WTC11 (cell line): ENCODE results near the gene TEX19. TPM values are rescaled to one million over a fixed set of nuclear protein-coding genes. Genes with fewer than 3 reads are reported as not detected.

Experiments
- ATAC-seq: fragments of 200-7000 bp; cut with Tn5 transposase; 2 replicates; pipeline ENCODE4 v1.10.0; 2021; ENCODE audit warnings: mild to moderate bottlenecking, moderate library complexity
- CTCF ChIA-PET: fragments of 300-600 bp; sonication (Branson Sonifier 250); formaldehyde crosslinking; loops from one replicate; lab custom pipeline; 2021; ENCODE audit warnings: antibody characterized with exemption; lab: Charles Lee
- POLR2A ChIA-PET: fragments of 350-600 bp; sonication (Branson Sonifier 250); formaldehyde crosslinking; loops from one replicate; lab custom pipeline; 2021; ENCODE audit warnings: antibody characterized with exemption; lab: Charles Lee
- DNase-seq: peaks from one replicate; pipeline ENCODE4 v3.0.0; 2021; ENCODE audit warnings: low spot score
- H3K27ac Mint-ChIP-seq: 2 replicates; pipeline ENCODE4 v1.8.0; 2021; ENCODE audit warnings: mixed read lengths
- H3K27me3 Mint-ChIP-seq: 2 replicates; pipeline ENCODE4 v1.8.0; 2021; ENCODE audit warnings: low read depth, mild to moderate bottlenecking, moderate library complexity, mixed read lengths
- H3K36me3 Mint-ChIP-seq: 2 replicates; pipeline ENCODE4 v1.8.0; 2021; ENCODE audit warnings: mixed read lengths
- H3K4me1 Mint-ChIP-seq: 2 replicates; pipeline ENCODE4 v1.8.0; 2022; ENCODE audit warnings: mixed read lengths
- H3K4me3 Mint-ChIP-seq: 2 replicates; pipeline ENCODE4 v1.8.0; 2021; ENCODE audit warnings: mild to moderate bottlenecking, moderate library complexity, mixed read lengths
- H3K9me3 Mint-ChIP-seq: 2 replicates; pipeline ENCODE4 v1.8.0; 2021; ENCODE audit warnings: mixed read lengths
- ATF1 ChIP-seq: sonication (generic); formaldehyde crosslinking; IDR thresholded peaks from 2 replicates; pipeline ENCODE4 v1.8.1; 2023; ENCODE audit warnings: mild to moderate bottlenecking, moderate library complexity, missing genetic modification reagents
- HMGA2 ChIP-seq: fragments of 250-450 bp; sonication (Bioruptor Pico); IDR thresholded peaks from 2 replicates; pipeline ENCODE4 v1.4.0; 2021; ENCODE audit warnings: mild to moderate bottlenecking, moderate library complexity
- MYBL2 ChIP-seq: sonication (generic); formaldehyde crosslinking; IDR thresholded peaks from 2 replicates; pipeline ENCODE4 v1.8.1; 2023; ENCODE audit warnings: mild to moderate bottlenecking, moderate library complexity, missing genetic modification reagents
- NFE2L1 ChIP-seq: sonication (generic); formaldehyde crosslinking; IDR thresholded peaks from 2 replicates; pipeline ENCODE4 v1.8.1; 2023; ENCODE audit warnings: missing genetic modification reagents
- NR2C2 ChIP-seq: sonication (generic); formaldehyde crosslinking; IDR thresholded peaks from 2 replicates; pipeline ENCODE4 v1.8.0; 2022; ENCODE audit warnings: mild to moderate bottlenecking, missing genetic modification reagents
- NR3C1 ChIP-seq: sonication (generic); formaldehyde crosslinking; conservative IDR thresholded peaks from 2 replicates; pipeline ENCODE4 v1.8.1; 2023; ENCODE audit warnings: low read depth, mild to moderate bottlenecking, missing genetic modification reagents
- SMAD3 ChIP-seq: sonication (generic); formaldehyde crosslinking; IDR thresholded peaks from 2 replicates; pipeline ENCODE4 v1.8.0; 2022; ENCODE audit warnings: missing genetic modification reagents, mild to moderate bottlenecking, borderline replicate concordance
- TCF7 ChIP-seq: sonication (generic); formaldehyde crosslinking; IDR thresholded peaks from 2 replicates; pipeline ENCODE4 v1.8.0; 2022; ENCODE audit warnings: mild to moderate bottlenecking, low read depth, missing genetic modification reagents, moderate library complexity
- ZNF232 ChIP-seq: sonication (generic); formaldehyde crosslinking; IDR thresholded peaks from 2 replicates; pipeline ENCODE4 v1.8.0; 2022; ENCODE audit warnings: mild to moderate bottlenecking, missing genetic modification reagents
- ZNF317 ChIP-seq: sonication (generic); formaldehyde crosslinking; IDR thresholded peaks from 2 replicates; pipeline ENCODE4 v1.8.1; 2023; ENCODE audit warnings: low read depth, mild to moderate bottlenecking, moderate library complexity, missing genetic modification reagents, borderline replicate concordance
- ZNF423 ChIP-seq: fragments of 250-450 bp; sonication (Bioruptor Pico); IDR thresholded peaks from 2 replicates; pipeline ENCODE4 v2.1.2; 2022; ENCODE audit warnings: mild to moderate bottlenecking, moderate library complexity
- total RNA-seq: library from RNA; stranded (reverse); gene quantifications from 3 replicates; pipeline ENCODE4 v1.2.3, GENCODE V29; 2021
- TF ChIP-seq, protein P1 (sequence below): sonication (generic); formaldehyde crosslinking; conservative IDR thresholded peaks from 2 replicates; pipeline ENCODE4 v1.8.1; 2023; ENCODE audit warnings: mild to moderate bottlenecking, low read depth, missing genetic modification reagents, moderate library complexity
- TF ChIP-seq, protein P2 (sequence below): fragments of 250-450 bp; sonication (Bioruptor Pico); conservative IDR thresholded peaks from 2 replicates; pipeline ENCODE4 v1.9.0; 2021; ENCODE audit warnings: mild to moderate bottlenecking
- TF ChIP-seq, protein P3 (sequence below): sonication (generic); formaldehyde crosslinking; IDR thresholded peaks from 2 replicates; pipeline ENCODE4 v1.8.1; 2022; ENCODE audit warnings: mild to moderate bottlenecking, missing genetic modification reagents, moderate library complexity, borderline replicate concordance
- TF ChIP-seq, protein P4 (sequence below): sonication (generic); formaldehyde crosslinking; IDR thresholded peaks from 2 replicates; pipeline ENCODE4 v1.8.0; 2023; ENCODE audit warnings: missing genetic modification reagents
- TF ChIP-seq, protein P5 (sequence below): sonication (generic); formaldehyde crosslinking; IDR thresholded peaks from 2 replicates; pipeline ENCODE4 v1.8.1; 2022; ENCODE audit warnings: mild to moderate bottlenecking, moderate library complexity, missing genetic modification reagents

Gene TEX19
- total RNA-seq, 1 experiment from 2014 or later: 1.4 TPM

DNA sequence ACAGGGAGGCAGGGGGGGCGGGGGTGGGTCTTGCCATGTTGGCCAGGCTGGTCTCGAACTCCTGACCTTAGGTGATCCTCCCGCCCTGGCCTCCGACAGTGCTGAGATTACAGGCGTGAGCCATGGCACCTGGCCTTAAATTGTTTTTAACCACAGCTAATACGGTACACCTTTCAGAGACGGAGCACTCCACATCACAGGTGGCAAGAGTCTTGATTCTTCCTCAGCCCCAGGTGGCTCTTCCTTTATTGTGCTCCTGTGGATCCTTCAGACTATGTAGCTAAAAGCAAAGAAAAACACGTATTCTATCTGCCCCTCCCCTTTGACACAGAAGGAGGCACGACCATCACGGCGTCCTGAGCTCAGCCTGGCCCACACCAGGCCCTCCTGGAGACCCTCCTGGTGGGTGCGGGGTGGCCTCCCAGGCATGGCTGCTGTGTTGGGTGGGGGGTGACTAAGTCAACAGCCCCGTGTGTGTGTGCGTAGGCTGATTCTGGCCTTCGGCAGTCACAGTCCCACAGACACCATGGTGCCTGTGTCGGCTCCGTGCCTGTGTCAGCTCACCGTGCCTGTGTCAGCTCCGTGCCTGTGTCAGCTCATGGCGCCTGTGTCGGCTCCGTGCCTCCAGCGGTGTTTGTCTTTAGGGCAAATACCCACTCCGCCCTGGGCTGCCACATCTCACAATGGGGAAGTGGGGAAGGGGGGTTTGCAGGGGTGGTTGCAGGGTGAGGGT is 14.7 kb upstream of the TEX19 start:
- H3K27ac Mint-ChIP-seq: no peak overlapping the region
- ATAC-seq (no peak), DNase-seq (no peak)
- ChIA-PET POLR2A (no interaction called here), CTCF (interaction anchor here (0.7 to 1.3 kb wide), 4 partner anchors 13 to 80 kb away, joined by 3 to 7 read pairs (median 6); partner anchors contain the start of gene UTS2R)
- no peak overlapping the region for H3K4me3 Mint-ChIP-seq
- peaks cover 7% of the 10 kb centered on the region for H3K9me3 Mint-ChIP-seq
- TF ChIP-seq TCF7 (no peak), NFE2L1 (CRISPR knock-in tag) (no peak)
- TF ChIP-seq, protein P1, sequence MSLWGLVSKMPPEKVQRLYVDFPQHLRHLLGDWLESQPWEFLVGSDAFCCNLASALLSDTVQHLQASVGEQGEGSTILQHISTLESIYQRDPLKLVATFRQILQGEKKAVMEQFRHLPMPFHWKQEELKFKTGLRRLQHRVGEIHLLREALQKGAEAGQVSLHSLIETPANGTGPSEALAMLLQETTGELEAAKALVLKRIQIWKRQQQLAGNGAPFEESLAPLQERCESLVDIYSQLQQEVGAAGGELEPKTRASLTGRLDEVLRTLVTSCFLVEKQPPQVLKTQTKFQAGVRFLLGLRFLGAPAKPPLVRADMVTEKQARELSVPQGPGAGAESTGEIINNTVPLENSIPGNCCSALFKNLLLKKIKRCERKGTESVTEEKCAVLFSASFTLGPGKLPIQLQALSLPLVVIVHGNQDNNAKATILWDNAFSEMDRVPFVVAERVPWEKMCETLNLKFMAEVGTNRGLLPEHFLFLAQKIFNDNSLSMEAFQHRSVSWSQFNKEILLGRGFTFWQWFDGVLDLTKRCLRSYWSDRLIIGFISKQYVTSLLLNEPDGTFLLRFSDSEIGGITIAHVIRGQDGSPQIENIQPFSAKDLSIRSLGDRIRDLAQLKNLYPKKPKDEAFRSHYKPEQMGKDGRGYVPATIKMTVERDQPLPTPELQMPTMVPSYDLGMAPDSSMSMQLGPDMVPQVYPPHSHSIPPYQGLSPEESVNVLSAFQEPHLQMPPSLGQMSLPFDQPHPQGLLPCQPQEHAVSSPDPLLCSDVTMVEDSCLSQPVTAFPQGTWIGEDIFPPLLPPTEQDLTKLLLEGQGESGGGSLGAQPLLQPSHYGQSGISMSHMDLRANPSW (CRISPR knock-in tag): no peak
- TF ChIP-seq, all 79 proteins: peak for 0
- Mint-ChIP-seq H3K36me3 (peaks cover 7% of the 10 kb centered on the region), H3K27me3 (peaks cover 20% of the 10 kb centered on the region), H3K4me1 (peaks cover under 1% of the 10 kb centered on the region; the same call in 1 of the 2 replicates)

DNA sequence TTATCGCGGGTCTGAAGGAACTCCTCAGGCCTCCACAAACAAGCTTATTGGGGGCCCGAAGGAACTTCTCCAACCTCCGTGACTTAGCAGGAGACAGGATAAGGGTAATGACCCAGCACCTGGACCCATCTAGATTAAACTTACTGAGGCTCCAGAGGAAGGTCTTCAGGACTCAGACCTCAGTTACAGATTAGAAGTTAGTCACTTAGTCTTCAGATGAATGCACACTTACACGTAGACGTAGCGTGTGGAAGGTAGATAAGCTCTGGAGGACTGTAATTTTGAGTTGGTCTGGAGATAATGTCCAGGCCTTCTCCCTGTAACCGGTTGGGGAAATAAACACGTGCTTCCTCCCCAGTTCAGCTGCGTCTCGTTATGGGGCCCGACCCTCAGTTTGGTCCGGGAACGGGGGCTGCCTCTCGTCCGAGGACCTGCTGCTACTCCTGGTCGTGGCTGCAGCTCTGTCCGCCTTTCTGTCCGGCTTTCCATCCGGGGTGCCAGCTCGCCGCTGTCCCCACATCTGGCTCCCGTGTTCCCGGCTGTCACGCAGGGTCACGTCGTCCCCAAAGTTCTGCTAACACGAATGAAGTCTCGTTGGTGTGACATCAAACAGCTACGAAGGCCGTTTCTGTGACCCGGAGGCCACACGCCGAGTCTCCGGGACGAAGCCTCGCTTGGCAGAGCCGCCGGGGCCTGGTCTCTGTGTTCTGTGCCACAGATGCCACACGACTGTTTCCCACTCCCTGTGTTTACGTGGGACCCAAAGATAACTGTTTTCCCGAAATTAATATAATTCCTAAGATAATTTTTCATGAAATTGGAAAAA is 13.7 kb upstream of the TEX19 start:
- CTCF ChIA-PET: interaction anchor here (1.4 kb wide), 1 partner anchor 44 kb away, joined by 3 read pairs; no protein-coding TSS in a partner anchor
- no peak overlapping the region for H3K27ac Mint-ChIP-seq
- DNase-seq (no peak), ATAC-seq (no peak)
- POLR2A ChIA-PET: interaction anchor here (0.9 kb wide), 1 partner anchor 11 kb away, joined by 3 read pairs; no protein-coding TSS in a partner anchor
- peaks cover 7% of the 10 kb centered on the region for H3K36me3 Mint-ChIP-seq
- H3K4me1 Mint-ChIP-seq: no peaks in the 10 kb centered on the region
- H3K9me3 Mint-ChIP-seq: peaks cover 7% of the 10 kb centered on the region
- peaks cover 18% of the 10 kb centered on the region for H3K27me3 Mint-ChIP-seq
- TF ChIP-seq, protein P2, sequence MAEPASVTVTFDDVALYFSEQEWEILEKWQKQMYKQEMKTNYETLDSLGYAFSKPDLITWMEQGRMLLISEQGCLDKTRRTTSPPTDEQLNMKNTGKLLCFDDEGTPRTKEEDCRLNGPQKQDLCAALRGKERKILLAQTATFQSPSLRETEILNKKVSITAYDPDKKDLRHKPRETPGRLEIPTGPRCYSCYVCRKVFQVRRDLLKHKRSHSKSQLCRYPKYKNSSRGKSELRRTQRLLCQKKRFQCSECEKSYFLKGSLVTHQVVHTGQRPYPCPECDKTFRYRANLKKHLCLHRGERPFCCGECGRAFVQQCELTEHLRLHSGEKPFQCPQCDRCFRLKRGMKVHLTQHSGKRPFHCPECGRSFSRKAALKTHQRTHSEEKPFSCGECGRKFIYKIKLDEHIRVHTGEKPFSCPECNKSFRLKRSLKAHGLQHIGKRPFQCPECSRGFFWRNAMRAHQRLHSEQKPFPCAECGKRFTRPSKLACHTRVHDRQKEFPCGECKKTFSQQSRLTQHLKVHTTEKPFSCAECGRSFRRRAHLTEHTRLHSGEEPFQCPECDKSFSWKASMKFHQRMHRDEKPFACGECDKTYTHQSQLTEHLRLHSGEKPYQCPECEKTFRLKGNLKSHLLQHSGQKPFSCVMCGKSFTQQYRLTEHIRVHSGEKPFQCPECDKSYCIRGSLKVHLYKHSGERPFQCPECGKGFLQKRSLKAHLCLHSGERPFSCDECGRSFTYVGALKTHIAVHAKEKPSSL (CRISPR knock-in tag): no peak
- TF ChIP-seq ZNF317 (CRISPR knock-in tag) (no peak), ZNF423 (CRISPR knock-in tag) (no peak), HMGA2 (CRISPR knock-in tag) (no peak), SMAD3 (CRISPR knock-in tag) (no peak), ZNF232 (CRISPR knock-in tag) (no peak), NR3C1 (CRISPR knock-in tag) (no peak), NR2C2 (CRISPR knock-in tag) (no peak), ATF1 (CRISPR knock-in tag) (no peak), MYBL2 (no peak)
- TF ChIP-seq, protein P3, sequence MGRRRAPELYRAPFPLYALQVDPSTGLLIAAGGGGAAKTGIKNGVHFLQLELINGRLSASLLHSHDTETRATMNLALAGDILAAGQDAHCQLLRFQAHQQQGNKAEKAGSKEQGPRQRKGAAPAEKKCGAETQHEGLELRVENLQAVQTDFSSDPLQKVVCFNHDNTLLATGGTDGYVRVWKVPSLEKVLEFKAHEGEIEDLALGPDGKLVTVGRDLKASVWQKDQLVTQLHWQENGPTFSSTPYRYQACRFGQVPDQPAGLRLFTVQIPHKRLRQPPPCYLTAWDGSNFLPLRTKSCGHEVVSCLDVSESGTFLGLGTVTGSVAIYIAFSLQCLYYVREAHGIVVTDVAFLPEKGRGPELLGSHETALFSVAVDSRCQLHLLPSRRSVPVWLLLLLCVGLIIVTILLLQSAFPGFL (CRISPR knock-in tag): no peak
- TF ChIP-seq, protein P4, sequence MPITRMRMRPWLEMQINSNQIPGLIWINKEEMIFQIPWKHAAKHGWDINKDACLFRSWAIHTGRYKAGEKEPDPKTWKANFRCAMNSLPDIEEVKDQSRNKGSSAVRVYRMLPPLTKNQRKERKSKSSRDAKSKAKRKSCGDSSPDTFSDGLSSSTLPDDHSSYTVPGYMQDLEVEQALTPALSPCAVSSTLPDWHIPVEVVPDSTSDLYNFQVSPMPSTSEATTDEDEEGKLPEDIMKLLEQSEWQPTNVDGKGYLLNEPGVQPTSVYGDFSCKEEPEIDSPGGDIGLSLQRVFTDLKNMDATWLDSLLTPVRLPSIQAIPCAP: no peak
- TF ChIP-seq, protein P5, sequence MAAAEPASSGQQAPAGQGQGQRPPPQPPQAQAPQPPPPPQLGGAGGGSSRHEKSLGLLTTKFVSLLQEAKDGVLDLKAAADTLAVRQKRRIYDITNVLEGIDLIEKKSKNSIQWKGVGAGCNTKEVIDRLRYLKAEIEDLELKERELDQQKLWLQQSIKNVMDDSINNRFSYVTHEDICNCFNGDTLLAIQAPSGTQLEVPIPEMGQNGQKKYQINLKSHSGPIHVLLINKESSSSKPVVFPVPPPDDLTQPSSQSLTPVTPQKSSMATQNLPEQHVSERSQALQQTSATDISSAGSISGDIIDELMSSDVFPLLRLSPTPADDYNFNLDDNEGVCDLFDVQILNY (CRISPR knock-in tag): no peak
- H3K4me3 Mint-ChIP-seq: no peak overlapping the region
